Mesothelial cell of epicardium (in vitro differentiated cells): ENCODE data around the gene PTPN14. TPM values are rescaled to one million over a fixed set of nuclear protein-coding genes. Genes with fewer than 3 reads are reported as not detected.

Experiments used
- DNase-seq, 2 experiments: peaks; one replicate each; pipeline ENCODE4 v3.0.0; 2021; ENCODE audit warnings: low spot score in 2 of 2; ENCODE audit not compliant: unreplicated experiment in 2 of 2
- H3K27ac Mint-ChIP-seq: 2 replicates; pipeline ENCODE4 v1.8.0; 2021; ENCODE audit warnings: mixed read lengths
- H3K27me3 Mint-ChIP-seq: 2 replicates; pipeline ENCODE4 v1.8.0; 2021; ENCODE audit warnings: low read depth, mixed read lengths
- H3K36me3 Mint-ChIP-seq: 2 replicates; pipeline ENCODE4 v1.8.0; 2021; ENCODE audit warnings: mixed read lengths
- H3K4me1 Mint-ChIP-seq: 2 replicates; pipeline ENCODE4 v1.8.0; 2021; ENCODE audit warnings: mixed read lengths
- H3K4me3 Mint-ChIP-seq: 2 replicates; pipeline ENCODE4 v1.8.0; 2021; ENCODE audit warnings: mild to moderate bottlenecking, moderate library complexity, mixed read lengths
- H3K9me3 Mint-ChIP-seq: 2 replicates; pipeline ENCODE4 v1.8.0; 2021; ENCODE audit warnings: mixed read lengths
- total RNA-seq: library from RNA; stranded (reverse); gene quantifications from 3 replicates; pipeline ENCODE4 v1.2.1, GENCODE V29; 2021
- TF ChIP-seq, protein P1 (sequence below): fragments of 200-600 bp; sonication (generic); IDR thresholded peaks from one replicate; pipeline ENCODE4 v1.5.0; 2021; ENCODE audit warnings: antibody characterized with exemption; ENCODE audit not compliant: unreplicated experiment

The PTPN14 gene
- total RNA-seq, 1 donor from 2014 or later = 75.8 TPM

DNA sequence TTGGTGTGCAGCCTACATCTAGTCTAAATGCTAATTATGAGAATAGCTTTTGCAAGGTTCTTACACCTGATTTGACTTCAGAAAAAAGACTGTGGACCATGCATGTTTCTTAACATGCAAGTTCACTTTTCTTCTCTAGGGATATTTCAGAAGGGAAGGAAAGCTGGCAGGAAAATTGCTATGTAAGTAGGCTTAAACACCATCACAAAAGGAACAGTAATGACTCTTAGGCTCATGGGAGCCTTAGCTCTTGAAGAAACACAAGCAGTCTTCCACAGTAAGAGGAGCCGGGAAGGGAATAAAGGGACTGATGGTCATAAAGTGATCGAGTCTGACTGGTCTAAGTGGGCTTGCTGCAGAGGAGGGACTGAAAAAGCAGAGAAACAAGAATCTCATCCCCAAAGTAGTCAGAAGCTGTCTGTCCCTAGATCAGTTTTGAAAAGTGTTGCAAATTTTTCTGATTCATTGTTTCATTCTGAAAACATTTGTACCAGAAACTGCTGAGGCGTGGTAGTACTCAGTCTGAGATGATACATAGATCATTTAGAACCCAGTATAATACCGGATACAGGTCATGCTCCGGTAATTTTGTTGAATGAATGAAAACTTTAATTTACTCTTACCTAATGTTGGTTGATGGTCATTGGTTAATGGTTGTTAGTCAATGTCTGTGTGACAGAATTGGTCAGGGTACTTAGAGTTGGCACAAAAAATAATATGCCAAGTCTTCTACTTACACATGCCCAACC, 229.5 kb downstream of the PTPN14 start:
- H3K27me3 Mint-ChIP-seq = no peaks in the 10 kb centered on the region
- H3K9me3 Mint-ChIP-seq = no peaks in the 10 kb centered on the region
- no peak overlapping the region for H3K4me3 Mint-ChIP-seq
- peaks cover 25% of the 10 kb centered on the region for H3K36me3 Mint-ChIP-seq
- H3K27ac Mint-ChIP-seq = no peak overlapping the region
- H3K4me1 Mint-ChIP-seq = peaks cover 2% of the 10 kb centered on the region
- TF ChIP-seq, protein P1, sequence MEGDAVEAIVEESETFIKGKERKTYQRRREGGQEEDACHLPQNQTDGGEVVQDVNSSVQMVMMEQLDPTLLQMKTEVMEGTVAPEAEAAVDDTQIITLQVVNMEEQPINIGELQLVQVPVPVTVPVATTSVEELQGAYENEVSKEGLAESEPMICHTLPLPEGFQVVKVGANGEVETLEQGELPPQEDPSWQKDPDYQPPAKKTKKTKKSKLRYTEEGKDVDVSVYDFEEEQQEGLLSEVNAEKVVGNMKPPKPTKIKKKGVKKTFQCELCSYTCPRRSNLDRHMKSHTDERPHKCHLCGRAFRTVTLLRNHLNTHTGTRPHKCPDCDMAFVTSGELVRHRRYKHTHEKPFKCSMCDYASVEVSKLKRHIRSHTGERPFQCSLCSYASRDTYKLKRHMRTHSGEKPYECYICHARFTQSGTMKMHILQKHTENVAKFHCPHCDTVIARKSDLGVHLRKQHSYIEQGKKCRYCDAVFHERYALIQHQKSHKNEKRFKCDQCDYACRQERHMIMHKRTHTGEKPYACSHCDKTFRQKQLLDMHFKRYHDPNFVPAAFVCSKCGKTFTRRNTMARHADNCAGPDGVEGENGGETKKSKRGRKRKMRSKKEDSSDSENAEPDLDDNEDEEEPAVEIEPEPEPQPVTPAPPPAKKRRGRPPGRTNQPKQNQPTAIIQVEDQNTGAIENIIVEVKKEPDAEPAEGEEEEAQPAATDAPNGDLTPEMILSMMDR = no peak
- DNase-seq = no peak

DNA sequence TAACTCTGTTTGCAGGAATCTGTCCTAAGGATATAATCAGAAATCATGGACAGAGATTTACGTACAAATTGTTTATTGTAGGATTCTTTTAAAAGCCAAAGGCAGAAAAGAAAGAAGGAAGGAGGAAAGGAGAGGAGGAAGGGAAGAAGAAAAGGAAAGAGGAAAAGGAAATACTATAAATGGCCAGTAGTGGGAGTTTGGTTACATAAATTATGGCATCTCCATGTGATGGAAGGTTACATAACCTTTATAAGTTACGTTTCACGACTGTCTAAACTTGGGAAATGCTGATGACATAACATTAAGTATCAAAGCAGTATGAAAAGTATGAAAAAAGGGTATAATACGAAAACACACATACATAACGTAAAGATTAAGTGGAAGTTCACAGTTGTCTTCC, 231.5 kb downstream of the PTPN14 start:
- Mint-ChIP-seq H3K27me3 (no peaks in the 10 kb centered on the region), H3K36me3 (peaks cover 24% of the 10 kb centered on the region), H3K4me3 (no peak overlapping the region), H3K27ac (no peak overlapping the region), H3K9me3 (no peaks in the 10 kb centered on the region), H3K4me1 (no peaks in the 10 kb centered on the region)
- TF ChIP-seq, protein P1 = no peak
- no peak for DNase-seq

DNA sequence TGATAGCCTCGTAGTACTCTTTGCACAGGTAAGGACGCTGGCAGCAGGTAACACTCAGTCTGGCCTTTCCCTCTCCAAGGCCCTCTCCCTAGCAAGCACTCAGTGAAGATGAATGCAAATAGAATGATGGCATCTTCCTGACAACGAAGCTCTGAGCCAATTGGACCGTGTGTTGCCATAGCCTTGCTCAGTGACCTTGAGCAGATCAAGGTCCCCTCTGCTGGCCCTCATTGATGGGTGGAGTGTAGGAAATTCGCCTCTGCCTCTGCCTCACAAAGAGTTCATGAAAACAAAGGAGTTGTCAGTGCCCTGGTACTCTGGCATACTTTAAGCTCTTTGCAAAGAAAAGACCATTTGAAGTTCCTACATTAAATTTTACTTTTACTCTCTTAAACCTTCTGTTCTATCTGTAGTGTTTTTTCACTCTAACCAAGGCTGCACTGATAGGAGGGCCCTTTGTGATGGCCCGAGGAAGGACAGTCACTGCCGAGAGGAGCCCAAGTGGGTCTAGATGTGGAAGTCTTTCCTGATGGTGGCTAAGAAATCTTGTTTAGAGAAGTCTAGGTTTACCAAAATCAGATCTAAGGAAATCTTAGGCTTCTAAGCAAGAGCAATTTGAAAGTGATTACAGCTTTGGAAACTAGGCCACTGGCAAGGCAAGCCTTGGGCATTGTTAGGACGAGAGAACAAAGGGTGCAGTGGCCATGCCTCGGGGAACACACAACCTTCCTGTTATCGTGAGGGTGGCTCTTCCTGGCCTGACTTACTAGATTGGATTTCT, 232.3 kb downstream of the PTPN14 start:
- TF ChIP-seq, protein P1 = no peak
- H3K4me1 Mint-ChIP-seq = no peaks in the 10 kb centered on the region
- no peak overlapping the region for H3K4me3 Mint-ChIP-seq
- H3K27ac Mint-ChIP-seq = no peak overlapping the region
- no peaks in the 10 kb centered on the region for H3K27me3 Mint-ChIP-seq
- DNase-seq = no peak
- H3K36me3 Mint-ChIP-seq = peaks cover 20% of the 10 kb centered on the region
- H3K9me3 Mint-ChIP-seq = no peaks in the 10 kb centered on the region

DNA sequence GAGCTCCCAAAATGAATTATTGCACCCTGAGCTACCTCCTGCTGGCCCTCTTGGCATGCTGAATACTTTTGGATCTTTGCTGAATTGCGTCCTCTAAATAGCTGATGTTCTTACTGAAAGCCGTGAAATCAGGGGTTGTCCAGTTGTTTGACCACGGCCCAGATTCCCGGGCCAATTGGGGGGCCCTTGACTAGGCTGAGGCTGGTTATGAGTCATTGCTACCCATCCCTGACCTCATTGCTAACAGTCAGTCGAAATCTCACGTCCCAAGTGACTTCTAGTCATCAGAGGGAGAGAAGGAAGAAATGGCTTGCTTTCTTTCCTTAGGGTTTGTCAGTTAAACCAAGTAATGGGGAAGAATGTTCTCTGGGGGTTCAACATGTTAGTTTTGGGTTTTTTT, 233.0 kb downstream of the PTPN14 start:
- Mint-ChIP-seq H3K9me3 (no peaks in the 10 kb centered on the region), H3K4me1 (no peaks in the 10 kb centered on the region), H3K27ac (no peak overlapping the region), H3K36me3 (peaks cover 20% of the 10 kb centered on the region), H3K27me3 (no peaks in the 10 kb centered on the region), H3K4me3 (no peak overlapping the region)
- TF ChIP-seq, protein P1 = no peak
- no peak for DNase-seq

DNA sequence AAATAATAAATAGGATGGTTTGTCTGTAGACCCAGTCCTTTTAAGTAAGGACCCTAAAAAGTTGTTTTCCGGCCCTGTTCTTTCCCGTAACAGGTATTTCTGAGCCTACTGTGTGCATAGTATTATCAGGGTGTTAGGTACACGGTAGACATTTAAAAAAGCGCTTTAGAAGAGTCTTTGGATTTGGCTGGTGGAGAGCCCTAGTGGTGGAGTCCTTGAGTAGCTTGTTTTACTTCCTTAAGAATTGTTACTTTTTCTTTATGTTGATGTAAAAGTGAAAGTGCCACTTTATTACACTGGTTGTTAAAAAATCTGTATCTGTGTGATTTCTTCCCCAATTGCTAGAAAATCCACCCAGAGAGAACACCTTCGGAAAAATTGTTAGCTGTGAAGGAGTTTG, 233.7 kb downstream of the PTPN14 start:
- Mint-ChIP-seq H3K27ac (no peak overlapping the region), H3K4me3 (no peak overlapping the region), H3K4me1 (no peaks in the 10 kb centered on the region), H3K36me3 (peaks cover 20% of the 10 kb centered on the region), H3K9me3 (no peaks in the 10 kb centered on the region), H3K27me3 (no peaks in the 10 kb centered on the region)
- no peak for DNase-seq
- TF ChIP-seq, protein P1 = no peak
